ENCODE data around the gene AGA. TPM values are rescaled to one million over a fixed set of nuclear protein-coding genes. Genes with fewer than 3 reads are reported as not detected.

Gene AGA
- total and polyA plus RNA-seq, 2 donors from 2014 or later: 23.0 to 23.6 TPM

- FAIRE-seq: no peak
- Histone ChIP-seq H3K9ac (ENCODE audit: low read length in 3 of 3) (no peak overlapping the region), H3K36me3 (ENCODE audit: control insufficient read depth in 2 of 3, insufficient read depth in 3 of 3, low read length in 3 of 3) (no peaks in the 10 kb centered on the region), H3K4me3 (ENCODE audit: low read length in 3 of 3) (no peak overlapping the region), H3K27ac (ENCODE audit: low read depth in 2 of 2, low read length in 2 of 2) (no peak overlapping the region), H3K27me3 (ENCODE audit: control insufficient read depth, insufficient read depth, low read length) (no peaks in the 10 kb centered on the region), H3K4me1 (ENCODE audit: control insufficient read depth in 2 of 3, insufficient read depth in 2 of 3, low read depth in 1 of 3, low read length in 3 of 3) (no peaks in the 10 kb centered on the region), H3K9me3 (ENCODE audit: control insufficient read depth in 2 of 3, insufficient read depth in 1 of 3, low read length in 3 of 3) (no peaks in the 10 kb centered on the region)
- no peak for DNase-seq
- TF ChIP-seq CTCF (IDR thresholded peaks at IDR 0.05; ENCODE audit: borderline replicate concordance, extremely low read depth, insufficient read depth): no peak
- intact Hi-C loops (cut with DNase I): no loop called here
Observed at GRCh38 chr4:177489471-177490246, 47.4 kb upstream of the AGA start.

- no peak overlapping the region for H3K27ac ChIP-seq (ENCODE audit: low read depth in 2 of 2, low read length in 2 of 2)
- peaks cover 0 to 2% (median 0%) of the 10 kb centered on the region in 3 donors for H3K4me1 ChIP-seq (ENCODE audit: control insufficient read depth in 2 of 3, insufficient read depth in 2 of 3, low read depth in 1 of 3, low read length in 3 of 3)
- no peak for TF ChIP-seq CTCF (IDR thresholded peaks at IDR 0.05; ENCODE audit: borderline replicate concordance, extremely low read depth, insufficient read depth)
- FAIRE-seq (no peak), DNase-seq (no peak)
- H3K36me3 ChIP-seq (ENCODE audit: control insufficient read depth in 2 of 3, insufficient read depth in 3 of 3, low read length in 3 of 3): no peaks in the 10 kb centered on the region
- no peaks in the 10 kb centered on the region for H3K27me3 ChIP-seq (ENCODE audit: control insufficient read depth, insufficient read depth, low read length)
- no peak overlapping the region for H3K4me3 ChIP-seq (ENCODE audit: low read length in 3 of 3)
- H3K9me3 ChIP-seq (ENCODE audit: control insufficient read depth in 2 of 3, insufficient read depth in 1 of 3, low read length in 3 of 3): no peaks in the 10 kb centered on the region
- intact Hi-C loops (cut with DNase I): no loop called here
- H3K9ac ChIP-seq (ENCODE audit: low read length in 3 of 3): no peak overlapping the region
Observed at GRCh38 chr4:177487977-177488376, 45.7 kb upstream of the AGA start.

GRCh38 chr4:177485528-177485927, 43.3 kb upstream of the AGA start:
- H3K27ac ChIP-seq (ENCODE audit: low read depth in 2 of 2, low read length in 2 of 2): no peak overlapping the region

More at GRCh38 chr4:177485528-177485927, 43.3 kb upstream of the AGA start:
- Histone ChIP-seq H3K36me3 (ENCODE audit: control insufficient read depth in 2 of 3, insufficient read depth in 3 of 3, low read length in 3 of 3) (no peaks in the 10 kb centered on the region), H3K9me3 (ENCODE audit: control insufficient read depth in 2 of 3, insufficient read depth in 1 of 3, low read length in 3 of 3) (no peaks in the 10 kb centered on the region), H3K9ac (ENCODE audit: low read length in 3 of 3) (no peak overlapping the region), H3K4me3 (ENCODE audit: low read length in 3 of 3) (no peak overlapping the region), H3K27me3 (ENCODE audit: control insufficient read depth, insufficient read depth, low read length) (no peaks in the 10 kb centered on the region), H3K4me1 (ENCODE audit: control insufficient read depth in 2 of 3, insufficient read depth in 2 of 3, low read depth in 1 of 3, low read length in 3 of 3) (peaks cover 0 to 2% (median 0%) of the 10 kb centered on the region in 3 donors)
- DNase-seq (no peak), FAIRE-seq (no peak)
- intact Hi-C loops (cut with DNase I): no loop called here
- no peak for TF ChIP-seq CTCF (IDR thresholded peaks at IDR 0.05; ENCODE audit: borderline replicate concordance, extremely low read depth, insufficient read depth)
